Measurements from ENCODE around the gene ADAM15. TPM values are rescaled to one million over a fixed set of nuclear protein-coding genes. Genes with fewer than 3 reads are reported as not detected.

Gene ADAM15
- polyA plus RNA-seq, 3 donors, result 44.5 to 202 (median 74.3) TPM

DNA sequence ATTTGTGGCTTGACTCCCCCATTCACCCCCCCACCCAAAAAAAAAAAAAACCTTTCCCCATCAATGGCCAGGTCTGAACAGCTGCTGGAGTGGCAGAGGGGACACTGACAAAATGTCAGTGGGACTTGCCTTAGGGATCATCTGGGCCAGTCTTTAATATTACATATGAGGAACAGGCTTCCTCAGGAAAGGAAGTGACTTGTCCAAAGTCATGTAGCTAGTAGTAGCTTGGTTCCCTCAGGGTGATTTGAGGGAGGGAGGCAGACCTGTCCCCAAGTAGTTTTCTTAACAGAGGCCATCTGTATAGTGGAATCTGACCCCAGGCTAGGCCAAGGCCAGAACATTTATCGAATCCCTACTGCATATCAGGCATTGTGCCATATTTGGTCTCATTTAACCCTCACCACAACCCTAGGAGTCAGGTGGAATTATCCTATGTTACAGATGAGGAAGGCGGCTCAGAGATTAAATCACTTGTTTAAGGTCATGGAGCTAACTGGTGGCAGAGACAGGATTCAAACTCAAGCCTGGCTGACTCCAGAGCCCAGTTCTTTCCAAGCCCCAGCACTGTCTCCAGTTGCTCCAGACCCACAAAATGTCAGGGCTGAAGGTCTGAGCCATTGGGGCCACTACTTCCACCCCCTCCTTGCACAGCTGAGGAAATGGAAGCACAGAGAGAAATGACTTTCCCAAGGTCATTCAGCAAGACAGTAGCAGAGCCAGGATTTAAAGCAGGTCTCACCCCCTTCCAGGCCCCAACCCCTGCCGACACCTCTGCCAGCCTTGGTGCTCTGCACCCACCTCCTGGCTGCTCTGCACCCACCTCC is 38.1 kb upstream of the ADAM15 start:
- H3K4me2 ChIP-seq (replicated peaks; ENCODE audit: extremely low read depth, low read length, poor library complexity, severe bottlenecking), result peak overlapping the region; percentile 100
- H3K9me3 Mint-ChIP-seq, result no peaks in the 10 kb centered on the region
- H3K27ac ChIP-seq (ENCODE audit: low read depth in 1 of 2, low read length in 2 of 2), result peak overlapping the region; percentile 91 to 99
- WGBS (ENCODE audit: insufficient coverage), result no CpG with 5 or more reads among the region's 3 CpGs
- peaks cover 85 to 100% of the 10 kb centered on the region in 2 donors for H3K4me1 ChIP-seq (ENCODE audit: control insufficient read depth in 1 of 2, insufficient read depth in 2 of 2, low read length in 2 of 2)
- TF ChIP-seq, protein P1, sequence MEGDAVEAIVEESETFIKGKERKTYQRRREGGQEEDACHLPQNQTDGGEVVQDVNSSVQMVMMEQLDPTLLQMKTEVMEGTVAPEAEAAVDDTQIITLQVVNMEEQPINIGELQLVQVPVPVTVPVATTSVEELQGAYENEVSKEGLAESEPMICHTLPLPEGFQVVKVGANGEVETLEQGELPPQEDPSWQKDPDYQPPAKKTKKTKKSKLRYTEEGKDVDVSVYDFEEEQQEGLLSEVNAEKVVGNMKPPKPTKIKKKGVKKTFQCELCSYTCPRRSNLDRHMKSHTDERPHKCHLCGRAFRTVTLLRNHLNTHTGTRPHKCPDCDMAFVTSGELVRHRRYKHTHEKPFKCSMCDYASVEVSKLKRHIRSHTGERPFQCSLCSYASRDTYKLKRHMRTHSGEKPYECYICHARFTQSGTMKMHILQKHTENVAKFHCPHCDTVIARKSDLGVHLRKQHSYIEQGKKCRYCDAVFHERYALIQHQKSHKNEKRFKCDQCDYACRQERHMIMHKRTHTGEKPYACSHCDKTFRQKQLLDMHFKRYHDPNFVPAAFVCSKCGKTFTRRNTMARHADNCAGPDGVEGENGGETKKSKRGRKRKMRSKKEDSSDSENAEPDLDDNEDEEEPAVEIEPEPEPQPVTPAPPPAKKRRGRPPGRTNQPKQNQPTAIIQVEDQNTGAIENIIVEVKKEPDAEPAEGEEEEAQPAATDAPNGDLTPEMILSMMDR (IDR thresholded peaks at IDR 0.05), result no peak
- intact Hi-C loops (cut with micrococcal nuclease), result no loop called here
- DNase-seq, result peak in 2 of 3 donors; percentile 56 to 65
- H3K79me2 ChIP-seq (ENCODE audit: insufficient read depth, low read length), result peaks cover 97% of the 10 kb centered on the region
- H3K27ac Mint-ChIP-seq, result peak overlapping the region; percentile 38 to 95 (median 92)
- H3K9me3 ChIP-seq (replicated peaks in 1 of 2; ENCODE audit: control insufficient read depth in 1 of 2, insufficient read depth in 1 of 2, low read length in 2 of 2), result no peaks in the 10 kb centered on the region
- peak overlapping the region; percentile 68 to 80 for H3K4me3 Mint-ChIP-seq
- H3K27me3 Mint-ChIP-seq (ENCODE audit: low read depth in 3 of 3), result peaks cover 0 to 2% (median 0%) of the 10 kb centered on the region in 3 donors
- H2AFZ ChIP-seq (ENCODE audit: insufficient read depth, low read depth, low read length, poor library complexity, severe bottlenecking), result no peak overlapping the region
- H3K27me3 ChIP-seq (ENCODE audit: control insufficient read depth in 2 of 2, insufficient read depth in 2 of 2, low read length in 2 of 2), result no peaks in the 10 kb centered on the region
- H3K9ac ChIP-seq (ENCODE audit: insufficient read depth, low read length, poor library complexity, severe bottlenecking), result peak overlapping the region; percentile 21
- H4K20me1 ChIP-seq (ENCODE audit: insufficient read depth, low read length), result peaks cover 94% of the 10 kb centered on the region
- H3K4me3 ChIP-seq (replicated peaks in 1 of 3; ENCODE audit: low read depth in 2 of 3, low read length in 3 of 3), result peak overlapping the region in 1 of 3 experiments; percentile 100
- H3K36me3 Mint-ChIP-seq, result peaks cover 29 to 61% of the 10 kb centered on the region in 2 donors
- H3K36me3 ChIP-seq (replicated peaks in 1 of 2; ENCODE audit: control insufficient read depth in 1 of 2, insufficient read depth in 2 of 2, low read length in 2 of 2), result peaks cover 35 to 43% of the 10 kb centered on the region in 2 donors
- peaks cover 74% of the 10 kb centered on the region for H3K4me1 Mint-ChIP-seq

DNA sequence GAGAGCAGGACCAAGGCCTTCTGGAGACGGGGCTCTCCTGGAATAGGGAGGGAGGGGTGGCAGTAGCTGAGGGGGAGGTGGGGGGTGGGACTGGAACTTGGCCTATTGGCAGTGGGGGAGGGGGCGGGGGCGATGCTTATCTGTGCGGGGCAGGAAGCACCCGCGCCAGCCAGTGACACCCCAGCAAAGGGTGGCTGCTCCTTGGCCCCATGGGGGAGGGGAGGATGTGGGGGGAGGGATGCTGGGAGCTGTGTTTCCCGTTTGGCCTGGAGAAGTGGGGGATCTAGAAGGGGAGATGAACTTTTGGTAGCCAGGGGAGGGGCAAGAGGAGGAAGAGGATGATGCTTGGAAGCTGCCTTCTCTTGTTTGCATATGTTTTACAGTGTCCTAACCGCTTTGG is 37.5 kb upstream of the ADAM15 start:
- peak overlapping the region; percentile 100 for H3K4me2 ChIP-seq (replicated peaks; ENCODE audit: extremely low read depth, low read length, poor library complexity, severe bottlenecking)
- intact Hi-C loops (cut with micrococcal nuclease), result no loop called here
- H3K9me3 Mint-ChIP-seq, result no peaks in the 10 kb centered on the region

More for the DNA sequence above, 37.5 kb upstream of the ADAM15 start:
- Histone ChIP-seq H3K27me3 (ENCODE audit: control insufficient read depth in 2 of 2, insufficient read depth in 2 of 2, low read length in 2 of 2) (no peaks in the 10 kb centered on the region), H3K79me2 (ENCODE audit: insufficient read depth, low read length) (peaks cover 92% of the 10 kb centered on the region), H3K4me3 (replicated peaks in 1 of 3; ENCODE audit: low read depth in 2 of 3, low read length in 3 of 3) (peak overlapping the region in 1 of 3 experiments; percentile 100), H3K9ac (ENCODE audit: insufficient read depth, low read length, poor library complexity, severe bottlenecking) (peak overlapping the region; percentile 21), H3K27ac (ENCODE audit: low read depth in 1 of 2, low read length in 2 of 2) (peak overlapping the region; percentile 91 to 99), H4K20me1 (ENCODE audit: insufficient read depth, low read length) (peaks cover 97% of the 10 kb centered on the region), H3K36me3 (replicated peaks in 1 of 2; ENCODE audit: control insufficient read depth in 1 of 2, insufficient read depth in 2 of 2, low read length in 2 of 2) (peaks cover 37 to 47% of the 10 kb centered on the region in 2 donors), H3K4me1 (ENCODE audit: control insufficient read depth in 1 of 2, insufficient read depth in 2 of 2, low read length in 2 of 2) (peaks cover 85 to 99% of the 10 kb centered on the region in 2 donors), H3K9me3 (replicated peaks in 1 of 2; ENCODE audit: control insufficient read depth in 1 of 2, insufficient read depth in 1 of 2, low read length in 2 of 2) (no peaks in the 10 kb centered on the region), H2AFZ (ENCODE audit: insufficient read depth, low read depth, low read length, poor library complexity, severe bottlenecking) (no peak overlapping the region)
- TF ChIP-seq, protein P1 (IDR thresholded peaks at IDR 0.05), result no peak
- Mint-ChIP-seq H3K36me3 (peaks cover 30 to 65% of the 10 kb centered on the region in 2 donors), H3K27ac (peak overlapping the region in 4 of 7 donors; percentile 46 to 94 (median 90)), H3K4me3 (peak overlapping the region; percentile 37 to 80), H3K4me1 (peaks cover 75% of the 10 kb centered on the region), H3K27me3 (ENCODE audit: low read depth in 3 of 3) (peaks cover 0 to 2% (median 0%) of the 10 kb centered on the region in 3 donors)
- WGBS (ENCODE audit: insufficient coverage), result 22% methylated on average over 5 of the region's 8 CpGs
- DNase-seq, result no peak

Measured in CD14-positive monocyte (primary cell).